AG04449 (cell line): ENCODE data around the gene CTDSP2.

Experiments used
- CTCF ChIA-PET: fragments of 350-600 bp; formaldehyde crosslinking; extraction: SDS; loops from one replicate; lab custom pipeline; 2021; ENCODE audit warnings: antibody characterized with exemption; lab: Yijun Ruan, JAX
- POLR2A ChIA-PET: fragments of 400-600, 350-600 bp; formaldehyde crosslinking; extraction: SDS; loops from one replicate; lab custom pipeline; 2020; ENCODE audit warnings: antibody characterized with exemption, inconsistent platforms; lab: Yijun Ruan, JAX
- DNase-seq: peaks from one replicate; pipeline ENCODE4 v3.0.0-alpha.2; 2010; ENCODE audit warnings: low read depth, low spot score
- H3K4me3 ChIP-seq: 2 replicates; pipeline ENCODE4 v1.5.1; 2011; ENCODE audit warnings: low read depth, mild to moderate bottlenecking, control low read depth, low read length
- TF ChIP-seq, protein P1 (sequence below): IDR thresholded peaks from one replicate; pipeline ENCODE4 v1.5.1; 2011; ENCODE audit warnings: mild to moderate bottlenecking, moderate library complexity, low read length, control low read depth, inconsistent platforms; ENCODE audit not compliant: insufficient read depth; ENCODE audit errors: missing control alignments

Gene CTDSP2

DNA sequence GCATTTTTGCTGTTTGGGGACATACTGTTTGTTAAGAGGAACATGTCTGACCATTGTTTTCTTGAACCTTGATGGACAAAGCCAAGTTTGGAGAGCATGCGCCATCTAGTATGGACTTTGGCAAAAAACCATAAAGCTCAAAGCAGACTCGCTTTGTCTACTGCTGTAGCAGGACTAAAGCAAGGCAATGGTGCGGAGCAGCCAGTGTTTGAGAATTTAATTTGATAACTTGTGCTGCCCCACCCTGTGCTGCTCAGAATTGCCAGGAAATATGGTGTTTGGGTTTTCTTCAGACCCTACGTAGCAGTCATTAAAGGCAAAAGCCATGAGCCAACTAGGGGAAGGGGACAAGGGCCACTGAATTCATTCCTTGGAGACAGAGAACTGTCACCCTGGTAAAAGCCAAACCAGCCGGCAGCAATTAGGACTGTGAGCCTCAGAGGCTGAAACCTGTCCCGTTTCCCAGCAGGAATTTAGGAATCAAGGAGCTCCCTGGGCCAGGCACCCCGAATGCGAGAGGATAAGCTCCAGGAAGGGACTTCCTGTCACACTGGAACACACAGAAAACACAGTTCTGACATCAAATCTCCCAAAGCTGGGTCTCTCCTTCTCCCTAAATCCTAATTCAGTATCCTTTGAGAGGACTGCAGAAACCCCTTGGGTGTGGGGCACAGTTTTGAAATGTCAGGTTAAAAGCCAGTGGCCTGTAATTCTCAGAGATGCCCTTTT, 29.1 kb downstream of the CTDSP2 start:
- ChIA-PET CTCF (interaction anchor here (0.8 to 28.9 kb wide), 10 partner anchors 8 to 90 kb away, joined by 3 to 478 read pairs (median 6); partner anchors contain the start of gene TSFM), POLR2A (no interaction called here)
- TF ChIP-seq, protein P1, sequence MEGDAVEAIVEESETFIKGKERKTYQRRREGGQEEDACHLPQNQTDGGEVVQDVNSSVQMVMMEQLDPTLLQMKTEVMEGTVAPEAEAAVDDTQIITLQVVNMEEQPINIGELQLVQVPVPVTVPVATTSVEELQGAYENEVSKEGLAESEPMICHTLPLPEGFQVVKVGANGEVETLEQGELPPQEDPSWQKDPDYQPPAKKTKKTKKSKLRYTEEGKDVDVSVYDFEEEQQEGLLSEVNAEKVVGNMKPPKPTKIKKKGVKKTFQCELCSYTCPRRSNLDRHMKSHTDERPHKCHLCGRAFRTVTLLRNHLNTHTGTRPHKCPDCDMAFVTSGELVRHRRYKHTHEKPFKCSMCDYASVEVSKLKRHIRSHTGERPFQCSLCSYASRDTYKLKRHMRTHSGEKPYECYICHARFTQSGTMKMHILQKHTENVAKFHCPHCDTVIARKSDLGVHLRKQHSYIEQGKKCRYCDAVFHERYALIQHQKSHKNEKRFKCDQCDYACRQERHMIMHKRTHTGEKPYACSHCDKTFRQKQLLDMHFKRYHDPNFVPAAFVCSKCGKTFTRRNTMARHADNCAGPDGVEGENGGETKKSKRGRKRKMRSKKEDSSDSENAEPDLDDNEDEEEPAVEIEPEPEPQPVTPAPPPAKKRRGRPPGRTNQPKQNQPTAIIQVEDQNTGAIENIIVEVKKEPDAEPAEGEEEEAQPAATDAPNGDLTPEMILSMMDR, result no peak
- H3K4me3 ChIP-seq, result no peak overlapping the region
- no peak for DNase-seq

DNA sequence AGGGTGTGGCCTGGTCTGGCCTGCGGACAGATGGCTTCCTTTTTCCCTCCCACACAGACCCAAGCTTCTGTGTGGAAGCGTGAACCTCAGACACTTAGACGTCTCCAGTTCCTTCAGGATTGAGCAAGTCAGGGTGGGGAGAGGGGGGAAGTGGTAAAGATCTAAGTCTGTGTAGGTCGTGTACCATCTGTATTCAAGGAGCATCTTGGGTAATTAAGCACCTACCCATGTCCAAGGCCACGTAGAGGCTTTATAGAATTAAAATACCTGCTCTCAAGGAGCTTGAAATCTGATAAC, 29.7 kb downstream of the CTDSP2 start:
- CTCF ChIA-PET, result interaction anchor here (0.8 to 28.9 kb wide), 8 partner anchors 8 to 91 kb away, joined by 3 to 478 read pairs (median 5); partner anchors contain the start of gene TSFM
- DNase-seq, result no peak
- TF ChIP-seq, protein P1, result no peak
- no peak overlapping the region for H3K4me3 ChIP-seq
- POLR2A ChIA-PET, result no interaction called here

DNA sequence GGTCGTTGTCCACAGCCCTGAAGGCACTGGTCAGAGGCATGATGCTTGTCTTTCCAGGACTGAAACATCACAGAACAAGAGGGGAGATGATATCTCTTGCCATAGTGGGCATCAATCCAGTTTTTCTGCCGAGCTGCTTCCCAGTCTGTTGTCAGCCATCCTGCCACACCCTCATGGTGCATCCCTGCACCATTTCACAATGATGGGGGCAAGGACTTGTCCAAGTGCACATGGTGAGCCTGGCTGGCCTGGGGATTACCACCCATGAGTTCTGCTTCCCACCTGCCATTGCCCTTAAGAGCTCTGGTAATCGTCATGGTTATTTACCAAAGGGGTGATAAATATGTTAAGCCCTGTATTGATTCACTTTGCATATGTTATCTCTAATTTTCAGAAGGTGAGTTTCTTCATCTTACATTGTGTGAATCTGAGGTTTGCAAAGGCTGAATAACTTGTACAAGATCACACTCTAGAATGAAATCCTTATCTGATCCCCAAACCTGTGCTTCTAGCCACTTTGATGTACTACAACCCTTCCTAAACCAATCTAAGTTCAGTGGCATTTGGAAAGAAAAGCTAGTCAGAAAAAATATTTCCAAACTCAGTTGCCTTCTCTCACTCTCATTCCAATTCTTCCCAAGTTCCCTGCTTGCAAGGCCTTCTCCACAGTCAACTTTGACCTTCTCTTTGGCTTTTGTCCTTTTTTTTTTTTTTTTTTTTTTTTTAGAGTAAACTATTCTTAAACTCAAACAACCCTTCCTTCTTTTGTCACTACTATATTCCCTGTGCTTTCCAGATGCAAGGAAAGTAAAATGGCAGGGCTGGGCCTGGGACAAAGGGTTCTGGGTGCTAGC, 30.3 kb downstream of the CTDSP2 start:
- CTCF ChIA-PET, result interaction anchor here (0.8 to 28.9 kb wide), 11 partner anchors 9 to 92 kb away, joined by 3 to 478 read pairs (median 5); partner anchors contain the start of gene TSFM
- no peak overlapping the region for H3K4me3 ChIP-seq
- TF ChIP-seq, protein P1, result no peak
- DNase-seq, result no peak
- POLR2A ChIA-PET, result no interaction called here

DNA sequence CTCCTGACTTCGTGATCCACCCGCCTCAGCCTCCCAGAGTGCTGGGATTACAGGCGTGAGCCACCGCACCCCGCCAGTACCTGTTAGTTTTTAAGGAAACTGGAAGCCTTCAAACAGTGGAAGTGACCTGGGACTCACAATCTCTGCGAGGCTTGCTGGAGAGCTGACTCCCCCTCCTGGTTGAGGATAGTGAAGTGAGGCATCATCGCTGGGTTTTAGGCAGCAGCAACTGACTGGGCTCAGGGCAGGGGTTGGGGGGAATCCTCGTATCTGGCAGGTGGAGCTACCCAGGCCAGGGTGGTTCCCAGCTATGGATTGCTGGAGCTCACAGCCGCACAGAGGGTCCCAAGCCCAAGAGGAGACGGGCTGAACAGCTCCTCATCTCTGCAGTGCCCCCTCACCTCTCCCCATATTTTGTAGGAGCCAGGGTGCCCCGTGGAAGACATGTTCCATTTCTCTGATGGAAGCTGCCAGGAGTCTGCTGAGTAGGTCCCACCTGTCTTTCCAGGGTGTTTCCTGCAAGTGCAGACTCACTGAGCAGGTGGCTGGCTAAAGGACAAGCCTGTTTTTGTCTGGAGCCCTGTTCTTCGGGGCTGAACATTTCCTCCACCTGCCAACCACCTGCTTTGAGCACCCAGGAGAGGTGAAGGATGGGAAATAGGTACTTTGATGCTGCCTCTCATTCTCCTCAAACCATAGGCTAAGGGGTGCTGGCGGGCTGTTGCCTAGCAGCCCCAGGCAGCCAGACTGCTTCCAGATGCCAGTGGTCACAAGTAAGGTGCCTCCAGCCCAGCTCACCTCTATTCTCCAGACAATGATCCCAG, 31.1 kb downstream of the CTDSP2 start:
- CTCF ChIA-PET, result interaction anchor here (0.6 to 28.9 kb wide), 7 partner anchors 10 to 92 kb away, joined by 3 to 478 read pairs (median 5); partner anchors contain the start of gene TSFM
- DNase-seq, result no peak
- TF ChIP-seq, protein P1, result no peak
- POLR2A ChIA-PET, result no interaction called here
- no peak overlapping the region for H3K4me3 ChIP-seq

DNA sequence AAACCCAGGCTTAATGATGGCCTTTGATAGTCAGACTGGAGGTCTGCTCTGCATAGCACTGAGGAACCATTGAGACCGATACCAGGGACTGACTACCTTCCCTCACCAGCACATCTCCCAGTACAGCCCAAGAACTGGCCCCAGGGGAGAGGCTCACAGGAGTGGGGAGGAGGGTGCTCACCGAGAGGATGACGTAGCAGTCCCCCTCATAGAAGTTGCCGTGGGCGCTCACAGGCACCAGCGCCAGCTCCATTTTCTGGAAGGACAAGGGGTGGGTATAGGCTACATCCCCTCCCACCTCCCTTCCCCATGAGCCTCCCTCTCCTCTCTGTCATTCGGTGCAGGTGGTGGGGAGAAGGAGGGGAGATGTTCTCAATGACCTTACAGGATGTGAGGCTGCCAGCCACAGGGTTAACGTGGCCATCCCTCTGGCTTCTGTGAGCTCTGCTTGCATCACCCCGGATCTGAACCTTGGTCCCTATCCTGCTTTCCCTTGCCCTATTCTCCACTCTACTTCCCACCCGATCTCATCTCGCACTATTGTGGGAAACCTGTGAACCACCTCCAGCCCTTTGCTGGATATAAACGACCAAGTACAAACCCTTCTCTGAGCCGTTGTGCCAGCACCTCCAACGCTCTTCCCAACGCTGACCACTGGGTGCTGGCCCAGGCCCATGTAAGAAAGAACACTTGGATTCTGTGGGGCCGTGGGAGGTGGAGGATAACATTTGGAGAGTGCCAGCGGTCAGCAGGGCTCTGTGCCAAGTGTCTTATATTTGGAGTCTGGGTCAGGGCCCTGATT, 32.4 kb downstream of the CTDSP2 start:
- ChIA-PET CTCF (interaction anchor here (2.1 to 28.9 kb wide), 3 partner anchors 12 to 94 kb away, joined by 6 to 478 read pairs (median 163); no protein-coding TSS in a partner anchor), POLR2A (no interaction called here)
- no peak overlapping the region for H3K4me3 ChIP-seq
- DNase-seq, result no peak
- TF ChIP-seq, protein P1, result no peak
